H1 (cell line): ENCODE data around the gene PRKD1. TPM values are rescaled to one million over a fixed set of nuclear protein-coding genes. Genes with fewer than 3 reads are reported as not detected.

ENCODE experiments used
- CTCF ChIA-PET: fragments of 300-600 bp; sonication (Branson Sonifier 250); formaldehyde crosslinking; loops from one replicate; lab custom pipeline; 2021; ENCODE audit not compliant: partially characterized antibody; lab: Charles Lee
- POLR2A ChIA-PET: fragments of 300-600 bp; sonication (Branson Sonifier 250); formaldehyde crosslinking; loops from one replicate; lab custom pipeline; 2021; ENCODE audit warnings: inconsistent platforms; ENCODE audit not compliant: partially characterized antibody; lab: Charles Lee
- DNase-seq, 2 experiments: peaks; one replicate each; pipeline versions ENCODE4 v3.0.0 to v3.0.0-alpha.2; 2010 to 2022; ENCODE audit warnings: low spot score in 2 of 2, low read depth in 1 of 2, mixed read lengths in 1 of 2
- FAIRE-seq: peaks from 2 replicates; lab custom pipeline; 2011; peaks lifted over from hg19 to GRCh38; lab: Jason Lieb, UNC
- H2AFZ ChIP-seq: 2 replicates; pipeline ENCODE4 v1.8.1; 2012; ENCODE audit warnings: low read length, inconsistent platforms
- H2AK5ac ChIP-seq: 2 replicates; pipeline ENCODE4 v1.6.1; 2013; ENCODE audit warnings: low read depth, low read length
- H2BK120ac ChIP-seq: replicated peaks from 2 replicates; pipeline ENCODE3; 2013; ENCODE audit warnings: low read depth, low read length, inconsistent platforms
- H2BK12ac ChIP-seq: 2 replicates; pipeline ENCODE4 v1.6.1; 2013; ENCODE audit warnings: low read depth, low read length
- H2BK15ac ChIP-seq: 2 replicates; pipeline ENCODE4 v1.6.1; 2013; ENCODE audit warnings: low read length
- H2BK20ac ChIP-seq: 2 replicates; pipeline ENCODE4 v1.6.1; 2013; ENCODE audit warnings: low read length
- H2BK5ac ChIP-seq: 2 replicates; pipeline ENCODE4 v1.6.1; 2013; ENCODE audit warnings: low read depth, low read length
- H3K14ac ChIP-seq: 2 replicates; pipeline ENCODE4 v1.6.1; 2013; ENCODE audit warnings: inconsistent platforms; ENCODE audit not compliant: insufficient read length
- H3K18ac ChIP-seq: 2 replicates; pipeline ENCODE4 v1.6.1; 2013; ENCODE audit warnings: low read length; ENCODE audit errors: extremely low read depth
- H3K23ac ChIP-seq: 2 replicates; pipeline ENCODE4 v1.6.1; 2013; ENCODE audit warnings: inconsistent platforms; ENCODE audit not compliant: insufficient read length
- H3K23me2 ChIP-seq: 2 replicates; pipeline ENCODE4 v1.6.1; 2013; ENCODE audit warnings: low read depth, low read length
- H3K27ac ChIP-seq: 2 replicates; pipeline ENCODE4 v1.6.1; 2011; ENCODE audit warnings: low read depth, low read length, inconsistent platforms
- H3K27me3 ChIP-seq, 4 experiments: replicated peaks in 1 of 4; 1 replicate in 1 of 4; 2 replicates in 3 of 4; pipeline versions ENCODE4 v1.6.1 to v1.8.1; 2011 to 2013; ENCODE audit warnings: low read length in 3 of 4, mild to moderate bottlenecking in 3 of 4, inconsistent platforms in 2 of 4, mixed read lengths in 2 of 4, moderate library complexity in 1 of 4; ENCODE audit not compliant: control insufficient read depth in 3 of 4, insufficient read depth in 3 of 4; ENCODE audit errors: extremely low read depth in 1 of 4
- H3K36me3 ChIP-seq, 4 experiments: 2 replicates each; pipeline versions ENCODE4 v1.6.1 to v1.8.1; 2011 to 2013; ENCODE audit warnings: mild to moderate bottlenecking in 4 of 4, low read length in 3 of 4, moderate library complexity in 2 of 4, control low read depth in 1 of 4, inconsistent platforms in 1 of 4; ENCODE audit not compliant: insufficient read depth in 4 of 4, control insufficient read depth in 2 of 4
- H3K4ac ChIP-seq: replicated peaks from 2 replicates; pipeline ENCODE3; 2013; ENCODE audit warnings: low read length, low read depth, mixed read lengths, inconsistent platforms; ENCODE audit not compliant: insufficient read length
- H3K4me1 ChIP-seq, 4 experiments: replicated peaks in 1 of 4; 1 replicate in 1 of 4; 2 replicates in 3 of 4; pipeline versions ENCODE4 v1.6.1 to v1.8.1; 2011 to 2013; ENCODE audit warnings: low read length in 3 of 4, inconsistent platforms in 2 of 4, mixed read lengths in 1 of 4; ENCODE audit not compliant: insufficient read depth in 4 of 4, control insufficient read depth in 3 of 4
- H3K4me2 ChIP-seq, 2 experiments: 2 replicates each; pipeline versions ENCODE4 v1.6.1 to v1.8.1; 2011 to 2013; ENCODE audit warnings: low read depth in 2 of 2, low read length in 2 of 2, control low read depth in 1 of 2, inconsistent platforms in 1 of 2, mild to moderate bottlenecking in 1 of 2; ENCODE audit not compliant: insufficient read depth in 1 of 2
- H3K4me3 ChIP-seq, 4 experiments: fragments of 200-600, 300-600 bp in 1 of 4; sonication (generic), shearing (Covaris generic), sonication (Bioruptor Twin) in 1 of 4; 2 replicates each; pipeline versions ENCODE4 v1.5.1 to v1.8.1; 2011 to 2016; ENCODE audit warnings: low read length in 4 of 4, low read depth in 3 of 4, control low read depth in 2 of 4, inconsistent platforms in 2 of 4, mild to moderate bottlenecking in 2 of 4, mixed read lengths in 1 of 4, moderate library complexity in 1 of 4; ENCODE audit not compliant: insufficient read depth in 2 of 4; ENCODE audit errors: extremely low read depth in 1 of 4
- H3K56ac ChIP-seq: replicated peaks from 2 replicates; pipeline ENCODE3; 2013; ENCODE audit warnings: low read depth, mild to moderate bottlenecking, mixed read lengths, low read length, inconsistent platforms; ENCODE audit not compliant: insufficient read length
- H3K79me1 ChIP-seq: 2 replicates; pipeline ENCODE4 v1.6.1; 2013; ENCODE audit warnings: low read depth, low read length, control low read depth
- H3K79me2 ChIP-seq, 2 experiments: 2 replicates each; pipeline versions ENCODE4 v1.6.1 to v1.8.1; 2012 to 2013; ENCODE audit warnings: low read length in 2 of 2, mild to moderate bottlenecking in 2 of 2, inconsistent platforms in 1 of 2; ENCODE audit not compliant: insufficient read depth in 2 of 2, control insufficient read depth in 1 of 2
- H3K9ac ChIP-seq, 4 experiments: replicated peaks in 1 of 4; 1 replicate in 1 of 4; 2 replicates in 3 of 4; pipeline versions ENCODE4 v1.6.1 to v1.8.1; 2011 to 2013; ENCODE audit warnings: low read depth in 3 of 4, low read length in 3 of 4, control low read depth in 2 of 4, mild to moderate bottlenecking in 2 of 4, moderate library complexity in 2 of 4, inconsistent platforms in 1 of 4; ENCODE audit errors: extremely low read depth in 1 of 4
- H3K9me3 ChIP-seq, 2 experiments: 2 replicates each; pipeline versions ENCODE4 v1.6.1 to v1.8.1; 2012 to 2013; ENCODE audit warnings: mild to moderate bottlenecking in 2 of 2, moderate library complexity in 2 of 2, control low read depth in 1 of 2, inconsistent platforms in 1 of 2, low read depth in 1 of 2, low read length in 1 of 2, mixed read lengths in 1 of 2; ENCODE audit not compliant: insufficient read depth in 2 of 2
- H4K20me1 ChIP-seq, 2 experiments: replicated peaks in 1 of 2; 2 replicates each; pipeline versions ENCODE3 to v1.8.1; 2011 to 2013; ENCODE audit warnings: inconsistent platforms in 2 of 2, low read length in 2 of 2, mild to moderate bottlenecking in 1 of 2; ENCODE audit not compliant: insufficient read depth in 2 of 2, control insufficient read depth in 1 of 2
- H4K5ac ChIP-seq: 2 replicates; pipeline ENCODE4 v1.6.1; 2013; ENCODE audit warnings: low read length, low read depth, mixed read lengths, inconsistent platforms; ENCODE audit not compliant: insufficient read length
- H4K8ac ChIP-seq: 2 replicates; pipeline ENCODE4 v1.8.0; 2013; ENCODE audit warnings: mild to moderate bottlenecking, moderate library complexity, low read length, inconsistent platforms; ENCODE audit not compliant: insufficient read depth; ENCODE audit errors: extremely low read depth
- H4K91ac ChIP-seq: replicated peaks from 2 replicates; pipeline ENCODE3; 2013; ENCODE audit warnings: low read length, mixed read lengths, inconsistent platforms; ENCODE audit not compliant: insufficient read length
- POLR2AphosphoS5 ChIP-seq: IDR thresholded peaks from 2 replicates; pipeline ENCODE4 v1.6.1; 2011; ENCODE audit warnings: low read depth, low read length
- RNF2 ChIP-seq: fragments of 200-900, 300-1000 bp; sonication (generic); IDR thresholded peaks from 2 replicates; pipeline ENCODE4 v1.7.1; 2016; ENCODE audit warnings: borderline replicate concordance, low read depth, mild to moderate bottlenecking, antibody characterized with exemption, low read length; ENCODE audit not compliant: poor library complexity, severe bottlenecking; ENCODE audit errors: missing control alignments
- WGBS, 2 experiments: shearing (Covaris generic) in 1 of 2; methylation state at CpG; one replicate each; pipeline versions ENCODE4 v1.1.6 to v1.1.7; 2013 to 2015; ENCODE audit warnings: low lambda C conversion rate in 2 of 2, mixed read lengths in 2 of 2, inconsistent platforms in 1 of 2, low coverage in 1 of 2, missing lambda C conversion rate in 1 of 2; ENCODE audit not compliant: insufficient replicate concordance in 2 of 2, insufficient coverage in 1 of 2, insufficient read length in 1 of 2; ENCODE audit errors: extremely low coverage in 1 of 2, missing lambda C conversion rate in 1 of 2; 5-methylcytosine and 5-hydroxymethylcytosine counted together
- polyA plus RNA-seq, 7 experiments: library from polyadenylated mRNA; depleted of rRNA in 3 of 7; stranded (reverse) in 5 of 7; unstranded in 2 of 7; fragments of >200 nt in 5 of 7; fragments of 200-250 nt in 2 of 7; gene quantifications; 1 replicate in 5 of 7; 2 replicates in 1 of 7; 4 replicates in 1 of 7; pipeline versions ENCODE4 v1.2.1 to v1.2.3, GENCODE V29; 2011 to 2013; ENCODE audit warnings: missing spikeins in 2 of 7, mixed read lengths in 2 of 7
- total RNA-seq: library from RNA; stranded (reverse); fragmentation: NEBNext Ultra II Directional; extraction: Animal tissue kit (Norgen Biotek cat#: 25700); gene quantifications from 2 replicates; pipeline ENCODE4 v1.2.1, GENCODE V29; 2021
- TF ChIP-seq, protein P1 (sequence below): IDR thresholded peaks from 2 replicates; pipeline ENCODE4 v1.6.1; 2012; ENCODE audit warnings: inconsistent platforms

Gene PRKD1
- total and polyA plus RNA-seq, 2 of the 8 experiments (the other 6 are each of a cell fraction or from before 2014, with no cell fraction given), result 3.6 to 6.8 TPM

GRCh38 chr14:29558516-29558915, 369.1 kb downstream of the PRKD1 start:
- Histone ChIP-seq H2AK5ac (no peak overlapping the region), H3K23me2 (no peaks in the 10 kb centered on the region), H3K27me3 (no peaks in the 10 kb centered on the region), H3K23ac (no peak overlapping the region), H2BK120ac (no peak overlapping the region), H3K4me2 (no peak overlapping the region), H2AFZ (no peak overlapping the region), H4K8ac (no peak overlapping the region), H4K20me1 (no peaks in the 10 kb centered on the region), H3K9me3 (no peaks in the 10 kb centered on the region), H3K14ac (no peak overlapping the region), H4K91ac (no peak overlapping the region), H2BK20ac (no peak overlapping the region), H3K9ac (no peak overlapping the region), H3K27ac (no peak overlapping the region), H2BK15ac (no peak overlapping the region), H2BK12ac (no peak overlapping the region), H3K79me1 (no peaks in the 10 kb centered on the region), H3K4ac (no peak overlapping the region), H3K79me2 (no peaks in the 10 kb centered on the region), H3K36me3 (no peaks in the 10 kb centered on the region), H3K4me1 (no peaks in the 10 kb centered on the region), H3K4me3 (no peak overlapping the region), H3K18ac (no peak overlapping the region), H4K5ac (no peak overlapping the region), H3K56ac (no peak overlapping the region), H2BK5ac (no peak overlapping the region)
- ChIA-PET POLR2A (no interaction called here), CTCF (interaction anchor here (0.6 to 1.4 kb wide), 3 partner anchors 9 to 656 kb away, joined by 3 to 4 read pairs (median 3); no protein-coding TSS in a partner anchor)
- TF ChIP-seq, protein P1, sequence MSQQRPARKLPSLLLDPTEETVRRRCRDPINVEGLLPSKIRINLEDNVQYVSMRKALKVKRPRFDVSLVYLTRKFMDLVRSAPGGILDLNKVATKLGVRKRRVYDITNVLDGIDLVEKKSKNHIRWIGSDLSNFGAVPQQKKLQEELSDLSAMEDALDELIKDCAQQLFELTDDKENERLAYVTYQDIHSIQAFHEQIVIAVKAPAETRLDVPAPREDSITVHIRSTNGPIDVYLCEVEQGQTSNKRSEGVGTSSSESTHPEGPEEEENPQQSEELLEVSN, result no peak
- no peak for TF ChIP-seq POLR2AphosphoS5
- TF ChIP-seq RNF2, result no peak
- no peak for FAIRE-seq
- DNase-seq, result no peak
- 95% methylated on average over 4 of the region's 4 CpGs; no CpG with 5 or more reads in 1 of the 2 experiments for WGBS, 2 experiments
